ENCODE measurements around the gene GIGYF1. TPM values are rescaled to one million over a fixed set of nuclear protein-coding genes. Genes with fewer than 3 reads are reported as not detected.
"Not testable (repeated sequence)": the region's sequence is repeated elsewhere in the genome, so short reads cannot be mapped to it uniquely, and the experiment has no call there.

GIGYF1 gene
- total RNA-seq, 1 experiment from 2014 or later, result 16.3 TPM

- no peaks in the 10 kb centered on the region for H3K79me2 ChIP-seq (ENCODE audit: low read length)
- H4K20me1 ChIP-seq (ENCODE audit: insufficient read depth, low read depth, low read length), result no peaks in the 10 kb centered on the region
- H3K27ac ChIP-seq (ENCODE audit: low read length), result no peak overlapping the region
- H3K36me3 ChIP-seq (ENCODE audit: insufficient read depth, low read length), result no peaks in the 10 kb centered on the region
- H3K9ac ChIP-seq (ENCODE audit: low read length), result no peak overlapping the region
- H3K4me3 ChIP-seq (ENCODE audit: low read length), result no peak overlapping the region
- no peak overlapping the region for H2AFZ ChIP-seq (ENCODE audit: low read length)
- no peaks in the 10 kb centered on the region for H3K9me3 ChIP-seq (ENCODE audit: low read length)
- no peaks in the 10 kb centered on the region for H3K9me2 ChIP-seq (replicated peaks; ENCODE audit: insufficient read depth, low read length)
- DNase-seq, result no peak
- H3K4me2 ChIP-seq (ENCODE audit: low read depth, low read length, poor library complexity, severe bottlenecking), result no peak overlapping the region
- no peaks in the 10 kb centered on the region for H3K4me1 ChIP-seq (ENCODE audit: low read length)
- no peaks in the 10 kb centered on the region for H3K27me3 ChIP-seq (ENCODE audit: low read length)
Observed at GRCh38 chr7:100719523-100720278, 25.7 kb upstream of the GIGYF1 start.

DNA sequence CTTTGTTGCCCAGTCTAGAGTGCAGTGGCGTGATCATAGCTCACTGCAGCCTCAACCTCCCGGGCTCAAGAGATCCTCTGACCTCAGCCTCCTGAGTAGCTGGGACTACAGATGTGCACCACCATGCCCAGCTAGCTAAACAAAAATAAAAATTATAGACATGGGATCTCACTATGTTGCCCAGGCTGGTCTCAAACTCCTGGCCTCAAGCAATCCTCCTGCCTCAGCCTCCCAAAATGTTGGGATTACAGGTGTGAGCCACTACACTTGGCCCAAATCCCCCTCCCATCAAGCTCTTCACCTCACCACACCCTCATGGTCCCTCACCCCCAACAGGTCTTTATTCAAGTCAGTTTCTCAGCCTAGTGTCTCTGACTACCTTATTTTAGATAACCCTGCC, 23.0 kb upstream of the GIGYF1 start:
- not testable (repeated sequence) for H3K9me3 ChIP-seq (ENCODE audit: low read length); H3K9me2 ChIP-seq (replicated peaks; ENCODE audit: insufficient read depth, low read length); H3K4me3 ChIP-seq (ENCODE audit: low read length); H4K20me1 ChIP-seq (ENCODE audit: insufficient read depth, low read depth, low read length); H3K36me3 ChIP-seq (ENCODE audit: insufficient read depth, low read length); H3K79me2 ChIP-seq (ENCODE audit: low read length); H3K27me3 ChIP-seq (ENCODE audit: low read length); H3K4me1 ChIP-seq (ENCODE audit: low read length); DNase-seq; H3K27ac ChIP-seq (ENCODE audit: low read length); H2AFZ ChIP-seq (ENCODE audit: low read length); H3K4me2 ChIP-seq (ENCODE audit: low read depth, low read length, poor library complexity, severe bottlenecking); H3K9ac ChIP-seq (ENCODE audit: low read length)

DNA sequence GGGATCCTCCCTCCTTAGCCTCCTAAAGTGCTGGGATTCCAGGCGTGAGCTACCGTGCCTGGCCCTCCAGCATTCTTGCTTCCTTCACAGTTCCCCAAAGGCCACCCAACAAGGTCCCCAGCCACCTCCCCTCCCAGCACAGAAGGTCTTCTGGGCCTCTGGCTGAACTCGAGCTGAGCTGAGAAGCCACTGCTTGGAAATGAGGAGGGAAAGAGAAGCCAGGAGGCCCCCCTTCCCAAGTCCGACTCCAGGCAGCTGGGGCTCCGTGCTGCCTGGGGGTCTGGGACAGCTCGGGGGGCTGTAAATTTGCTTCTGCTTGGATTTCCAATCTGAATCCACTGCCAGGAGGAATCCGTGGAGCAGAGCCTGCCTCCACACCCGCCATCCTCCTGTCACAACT, 20.7 kb upstream of the GIGYF1 start:
- H3K9me3 ChIP-seq (ENCODE audit: low read length), result no peaks in the 10 kb centered on the region
- no peak overlapping the region for H3K9ac ChIP-seq (ENCODE audit: low read length)
- H3K4me2 ChIP-seq (ENCODE audit: low read depth, low read length, poor library complexity, severe bottlenecking), result no peak overlapping the region

DNA sequence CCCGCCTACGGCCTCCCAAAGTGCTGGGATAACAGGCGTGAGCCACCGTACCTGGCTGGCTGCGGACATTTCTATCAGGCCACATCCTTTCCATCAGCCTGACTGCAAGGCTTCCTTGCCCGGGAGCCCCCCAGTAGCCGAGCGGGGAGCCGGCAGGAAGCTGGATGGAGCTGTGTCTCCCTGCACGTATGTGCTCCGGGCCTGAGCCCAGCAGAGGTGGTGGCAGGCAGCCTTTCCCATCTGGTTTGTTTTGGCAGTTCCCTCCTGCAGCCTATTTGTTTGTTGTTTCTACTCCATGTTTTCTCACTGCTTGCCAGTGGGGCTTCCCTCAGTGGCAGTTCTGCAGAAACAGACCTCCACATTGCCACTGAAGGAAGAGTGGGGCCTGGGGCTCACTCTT, 17.3 kb upstream of the GIGYF1 start:
- no peak overlapping the region for H3K4me2 ChIP-seq (ENCODE audit: low read depth, low read length, poor library complexity, severe bottlenecking)
- H3K4me1 ChIP-seq (ENCODE audit: low read length), result peaks cover 11% of the 10 kb centered on the region
- no peak overlapping the region for H3K9ac ChIP-seq (ENCODE audit: low read length)
- peaks cover 9% of the 10 kb centered on the region; the same call in 1 of the 2 replicates for H4K20me1 ChIP-seq (ENCODE audit: insufficient read depth, low read depth, low read length)
- no peaks in the 10 kb centered on the region for H3K9me3 ChIP-seq (ENCODE audit: low read length)
- DNase-seq, result no peak
- no peaks in the 10 kb centered on the region for H3K9me2 ChIP-seq (replicated peaks; ENCODE audit: insufficient read depth, low read length)
- H3K36me3 ChIP-seq (ENCODE audit: insufficient read depth, low read length), result peaks cover 7% of the 10 kb centered on the region; the same call in 1 of the 2 replicates
- H3K27ac ChIP-seq (ENCODE audit: low read length), result no peak overlapping the region
- peaks cover 17% of the 10 kb centered on the region for H3K79me2 ChIP-seq (ENCODE audit: low read length)
- no peak overlapping the region for H2AFZ ChIP-seq (ENCODE audit: low read length)
- no peak overlapping the region for H3K4me3 ChIP-seq (ENCODE audit: low read length)
- no peaks in the 10 kb centered on the region for H3K27me3 ChIP-seq (ENCODE audit: low read length)

More for the DNA sequence above, 20.7 kb upstream of the GIGYF1 start:
- no peak for DNase-seq
- H3K27me3 ChIP-seq (ENCODE audit: low read length), result no peaks in the 10 kb centered on the region
- H3K4me1 ChIP-seq (ENCODE audit: low read length), result no peaks in the 10 kb centered on the region
- no peak overlapping the region for H3K4me3 ChIP-seq (ENCODE audit: low read length)
- H3K79me2 ChIP-seq (ENCODE audit: low read length), result no peaks in the 10 kb centered on the region
- H2AFZ ChIP-seq (ENCODE audit: low read length), result no peak overlapping the region
- H4K20me1 ChIP-seq (ENCODE audit: insufficient read depth, low read depth, low read length), result no peaks in the 10 kb centered on the region
- H3K9me2 ChIP-seq (replicated peaks; ENCODE audit: insufficient read depth, low read length), result no peaks in the 10 kb centered on the region
- H3K36me3 ChIP-seq (ENCODE audit: insufficient read depth, low read length), result no peaks in the 10 kb centered on the region
- no peak overlapping the region for H3K27ac ChIP-seq (ENCODE audit: low read length)

- Histone ChIP-seq H3K9me2 (replicated peaks; ENCODE audit: insufficient read depth, low read length) (no peaks in the 10 kb centered on the region), H2AFZ (ENCODE audit: low read length) (no peak overlapping the region), H3K27me3 (ENCODE audit: low read length) (no peaks in the 10 kb centered on the region), H3K4me2 (ENCODE audit: low read depth, low read length, poor library complexity, severe bottlenecking) (no peak overlapping the region), H3K4me1 (ENCODE audit: low read length) (peaks cover 13% of the 10 kb centered on the region), H3K9me3 (ENCODE audit: low read length) (no peaks in the 10 kb centered on the region), H3K4me3 (ENCODE audit: low read length) (no peak overlapping the region), H4K20me1 (ENCODE audit: insufficient read depth, low read depth, low read length) (peaks cover 9% of the 10 kb centered on the region; the same call in 1 of the 2 replicates), H3K79me2 (ENCODE audit: low read length) (peaks cover 22% of the 10 kb centered on the region), H3K27ac (ENCODE audit: low read length) (no peak overlapping the region), H3K36me3 (ENCODE audit: insufficient read depth, low read length) (peaks cover 7% of the 10 kb centered on the region; the same call in 1 of the 2 replicates), H3K9ac (ENCODE audit: low read length) (no peak overlapping the region)
- no peak for DNase-seq
Observed at GRCh38 chr7:100710452-100710851, 16.4 kb upstream of the GIGYF1 start.

- no peaks in the 10 kb centered on the region for H3K9me3 ChIP-seq (ENCODE audit: low read length)
- no peak overlapping the region for H3K4me3 ChIP-seq (ENCODE audit: low read length)
- DNase-seq, result no peak
- H4K20me1 ChIP-seq (ENCODE audit: insufficient read depth, low read depth, low read length), result peaks cover 9% of the 10 kb centered on the region; the same call in 1 of the 2 replicates
- no peak overlapping the region for H3K9ac ChIP-seq (ENCODE audit: low read length)
- peaks cover 22% of the 10 kb centered on the region for H3K79me2 ChIP-seq (ENCODE audit: low read length)
- H3K36me3 ChIP-seq (ENCODE audit: insufficient read depth, low read length), result peaks cover 7% of the 10 kb centered on the region; the same call in 1 of the 2 replicates
- no peak overlapping the region for H3K27ac ChIP-seq (ENCODE audit: low read length)
- no peak overlapping the region for H3K4me2 ChIP-seq (ENCODE audit: low read depth, low read length, poor library complexity, severe bottlenecking)
- no peaks in the 10 kb centered on the region for H3K9me2 ChIP-seq (replicated peaks; ENCODE audit: insufficient read depth, low read length)
- H2AFZ ChIP-seq (ENCODE audit: low read length), result no peak overlapping the region
- H3K4me1 ChIP-seq (ENCODE audit: low read length), result peaks cover 20% of the 10 kb centered on the region
- no peaks in the 10 kb centered on the region for H3K27me3 ChIP-seq (ENCODE audit: low read length)
Observed at GRCh38 chr7:100708395-100708794, 14.3 kb upstream of the GIGYF1 start.

DNA sequence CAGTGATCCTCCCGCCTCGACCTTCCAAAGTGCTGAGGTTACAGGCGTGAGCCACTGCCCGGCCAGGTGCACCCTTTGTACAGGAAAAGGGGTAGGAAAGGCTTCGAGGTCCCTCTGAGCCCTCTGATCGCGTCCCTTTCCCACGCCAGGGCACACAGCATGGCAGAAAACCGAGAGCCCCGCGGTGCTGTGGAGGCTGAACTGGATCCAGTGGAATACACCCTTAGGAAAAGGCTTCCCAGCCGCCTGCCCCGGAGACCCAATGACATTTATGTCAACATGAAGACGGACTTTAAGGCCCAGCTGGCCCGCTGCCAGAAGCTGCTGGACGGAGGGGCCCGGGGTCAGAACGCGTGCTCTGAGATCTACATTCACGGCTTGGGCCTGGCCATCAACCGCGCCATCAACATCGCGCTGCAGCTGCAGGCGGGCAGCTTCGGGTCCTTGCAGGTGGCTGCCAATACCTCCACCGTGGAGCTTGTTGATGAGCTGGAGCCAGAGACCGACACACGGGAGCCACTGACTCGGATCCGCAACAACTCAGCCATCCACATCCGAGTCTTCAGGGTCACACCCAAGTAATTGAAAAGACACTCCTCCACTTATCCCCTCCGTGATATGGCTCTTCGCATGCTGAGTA, 12.7 kb upstream of the GIGYF1 start:
- DNase-seq, result no peak
- no peaks in the 10 kb centered on the region for H3K9me3 ChIP-seq (ENCODE audit: low read length)
- H3K79me2 ChIP-seq (ENCODE audit: low read length), result peaks cover 22% of the 10 kb centered on the region
- peak overlapping the region; percentile 95 for H3K4me2 ChIP-seq (ENCODE audit: low read depth, low read length, poor library complexity, severe bottlenecking)
- H4K20me1 ChIP-seq (ENCODE audit: insufficient read depth, low read depth, low read length), result peaks cover 9% of the 10 kb centered on the region; the same call in 1 of the 2 replicates
- no peaks in the 10 kb centered on the region for H3K9me2 ChIP-seq (replicated peaks; ENCODE audit: insufficient read depth, low read length)
- H3K27me3 ChIP-seq (ENCODE audit: low read length), result no peaks in the 10 kb centered on the region
- H2AFZ ChIP-seq (ENCODE audit: low read length), result no peak overlapping the region
- H3K36me3 ChIP-seq (ENCODE audit: insufficient read depth, low read length), result peaks cover 7% of the 10 kb centered on the region; the same call in 1 of the 2 replicates
- peak overlapping the region; percentile 100 for H3K9ac ChIP-seq (ENCODE audit: low read length)
- H3K27ac ChIP-seq (ENCODE audit: low read length), result peak overlapping the region; percentile 58; the same call in 1 of the 2 replicates
- H3K4me1 ChIP-seq (ENCODE audit: low read length), result peaks cover 20% of the 10 kb centered on the region
- H3K4me3 ChIP-seq (ENCODE audit: low read length), result peak overlapping the region; percentile 100

Measured in Karpas-422 (cell line).